Neural progenitor cell (in vitro differentiated cells): ENCODE data around the gene MAVS. TPM values are rescaled to one million over a fixed set of nuclear protein-coding genes. Genes with fewer than 3 reads are reported as not detected.
A peak's percentile ranks its signal among the peaks of the same experiment; 100 is the strongest.

Source experiments
- DNase-seq: peaks from one replicate; pipeline ENCODE4 v3.0.0-alpha.2; 2016; ENCODE audit warnings: low spot score
- H2AFZ ChIP-seq: fragments of 200-600 bp; sonication (generic); replicated peaks from 2 replicates; pipeline ENCODE4 v1.6.1; 2016; ENCODE audit warnings: antibody characterized with exemption
- H3F3A ChIP-seq: fragments of 200-600 bp; sonication (generic); 2 replicates; pipeline ENCODE4 v1.6.1; 2016; ENCODE audit warnings: antibody characterized with exemption, low read depth
- H3K27ac ChIP-seq: fragments of 200-600 bp; sonication (generic); 2 replicates; pipeline ENCODE4 v1.5.1; 2016; ENCODE audit warnings: mild to moderate bottlenecking
- H3K27me3 ChIP-seq: fragments of 200-600 bp; sonication (generic); 2 replicates; pipeline ENCODE4 v1.6.1; 2016; ENCODE audit warnings: mild to moderate bottlenecking, moderate library complexity
- H3K36me3 ChIP-seq: fragments of 200-600 bp; sonication (generic); 2 replicates; pipeline ENCODE4 v1.5.1; 2016
- H3K4me1 ChIP-seq: fragments of 200-600 bp; sonication (generic); 2 replicates; pipeline ENCODE4 v1.6.1; 2016; ENCODE audit warnings: mixed run types
- H3K4me2 ChIP-seq: fragments of 200-600 bp; sonication (generic); 2 replicates; pipeline ENCODE4 v1.6.1; 2016
- H3K4me3 ChIP-seq: fragments of 200-600 bp; sonication (generic); 2 replicates; pipeline ENCODE4 v1.5.1; 2016
- H3K79me2 ChIP-seq: fragments of 200-600 bp; sonication (generic); 2 replicates; pipeline ENCODE4 v1.6.1; 2016; ENCODE audit warnings: low read depth
- H3K9ac ChIP-seq: fragments of 200-600 bp; sonication (generic); 2 replicates; pipeline ENCODE4 v1.6.1; 2016
- H3K9me3 ChIP-seq: fragments of 200-600 bp; sonication (generic); 2 replicates; pipeline ENCODE4 v1.5.1; 2016; ENCODE audit warnings: low read depth
- H4K20me1 ChIP-seq: fragments of 200-600 bp; sonication (generic); 2 replicates; pipeline ENCODE4 v1.6.1; 2016; ENCODE audit warnings: low read depth
- H3K27ac Mint-ChIP-seq: 3 replicates; pipeline ENCODE4 v1.8.0; 2021; ENCODE audit warnings: mixed read lengths
- H3K27me3 Mint-ChIP-seq: 2 replicates; pipeline ENCODE4 v1.8.0; 2022; ENCODE audit warnings: low read depth, mild to moderate bottlenecking, inconsistent platforms, moderate library complexity, mixed read lengths; ENCODE audit not compliant: insufficient read depth
- H3K36me3 Mint-ChIP-seq: 3 replicates; pipeline ENCODE4 v1.8.0; 2021; ENCODE audit warnings: mixed read lengths
- H3K4me1 Mint-ChIP-seq: 3 replicates; pipeline ENCODE4 v1.8.0; 2021; ENCODE audit warnings: mixed read lengths
- H3K4me3 Mint-ChIP-seq: 3 replicates; pipeline ENCODE4 v1.8.0; 2021; ENCODE audit warnings: mild to moderate bottlenecking, moderate library complexity, mixed read lengths
- H3K9me3 Mint-ChIP-seq: 3 replicates; pipeline ENCODE4 v1.8.0; 2020; ENCODE audit warnings: mixed read lengths
- CTCF ChIP-seq: fragments of 200-600 bp; sonication (generic); IDR thresholded peaks from 2 replicates; pipeline ENCODE4 v1.5.1; 2017; ENCODE audit warnings: antibody characterized with exemption, mild to moderate bottlenecking
- EZH2 ChIP-seq: fragments of 200-600 bp; sonication (generic); IDR thresholded peaks from 2 replicates; pipeline ENCODE4 v1.6.1; 2017; ENCODE audit warnings: antibody characterized with exemption, mild to moderate bottlenecking, moderate library complexity
- EZH2phosphoT487 ChIP-seq: fragments of 200-600 bp; sonication (generic); IDR thresholded peaks from 2 replicates; pipeline ENCODE4 v1.6.1; 2017; ENCODE audit warnings: antibody characterized with exemption
- total RNA-seq: library from RNA; depleted of rRNA; stranded (reverse); fragments of >200 nt; gene quantifications from 2 replicates; pipeline ENCODE4 v1.2.3, GENCODE V29; 2015; ENCODE audit warnings: low replicate concordance

Gene MAVS
- total RNA-seq, 1 donor from 2014 or later, result 14.1 TPM

- peaks cover 13% of the 10 kb centered on the region for H3K27me3 Mint-ChIP-seq
- no peaks in the 10 kb centered on the region for H3K9me3 ChIP-seq
- TF ChIP-seq EZH2phosphoT487 (no peak), CTCF (no peak), EZH2 (no peak)
- H3K27ac Mint-ChIP-seq, result no peak overlapping the region
- H4K20me1 ChIP-seq, result peaks cover 11% of the 10 kb centered on the region
- DNase-seq, result no peak
- H3K4me2 ChIP-seq, result no peak overlapping the region
- no peak overlapping the region for H3K4me3 ChIP-seq
- H3K79me2 ChIP-seq, result peaks cover 43% of the 10 kb centered on the region
- no peak overlapping the region for H2AFZ ChIP-seq
- H3K4me1 Mint-ChIP-seq, result peaks cover 23% of the 10 kb centered on the region
- no peak overlapping the region for H3K27ac ChIP-seq
- no peaks in the 10 kb centered on the region for H3K9me3 Mint-ChIP-seq
- H3K36me3 Mint-ChIP-seq, result peaks cover 29% of the 10 kb centered on the region
- H3K4me1 ChIP-seq, result peaks cover 11% of the 10 kb centered on the region
- peaks cover 15% of the 10 kb centered on the region for H3F3A ChIP-seq
- H3K9ac ChIP-seq, result no peak overlapping the region
- no peaks in the 10 kb centered on the region for H3K27me3 ChIP-seq
- no peak overlapping the region for H3K4me3 Mint-ChIP-seq
- no peaks in the 10 kb centered on the region for H3K36me3 ChIP-seq
These were observed 39.1 kb downstream of the MAVS start for GRCh38 chr20:3885715-3886114.

- peaks cover 26% of the 10 kb centered on the region for H3K4me1 ChIP-seq
- Mint-ChIP-seq H3K4me1 (peaks cover 39% of the 10 kb centered on the region), H3K4me3 (peak overlapping the region; percentile 95), H3K27ac (peak overlapping the region; percentile 99), H3K9me3 (no peaks in the 10 kb centered on the region), H3K27me3 (peaks cover 11% of the 10 kb centered on the region), H3K36me3 (peaks cover 36% of the 10 kb centered on the region)
- peaks cover 15% of the 10 kb centered on the region for H3F3A ChIP-seq
- no peaks in the 10 kb centered on the region for H3K36me3 ChIP-seq
- H2AFZ ChIP-seq, result no peak overlapping the region
- H3K27ac ChIP-seq, result no peak overlapping the region
- peaks cover 34% of the 10 kb centered on the region for H4K20me1 ChIP-seq
- peak overlapping the region; percentile 73 for H3K4me2 ChIP-seq
- H3K9me3 ChIP-seq, result no peaks in the 10 kb centered on the region
- H3K27me3 ChIP-seq, result no peaks in the 10 kb centered on the region
- TF ChIP-seq EZH2phosphoT487, result no peak
- no peak for TF ChIP-seq EZH2
- no peak for TF ChIP-seq CTCF
- peaks cover 66% of the 10 kb centered on the region for H3K79me2 ChIP-seq
- DNase-seq, result peak; percentile 28
- H3K4me3 ChIP-seq, result peak overlapping the region; percentile 92
- H3K9ac ChIP-seq, result no peak overlapping the region
These were observed 41.4 kb downstream of the MAVS start for GRCh38 chr20:3887876-3888620.

GRCh38 chr20:3888622-3889488, 42.2 kb downstream of the MAVS start, which contains the start of gene PANK2:
TSS of gene PANK2 (plus strand) at chr20:3889387.
- Mint-ChIP-seq H3K27me3 (peaks cover 11% of the 10 kb centered on the region), H3K27ac (peak within 1 kb of the TSS; percentile 99), H3K36me3 (peaks cover 40% of the 10 kb centered on the region), H3K4me3 (peak within 1 kb of the TSS; percentile 98), H3K4me1 (peaks cover 44% of the 10 kb centered on the region), H3K9me3 (no peaks in the 10 kb centered on the region)
- peak; percentile 100 for DNase-seq
- H3K4me3 ChIP-seq, result peak within 1 kb of the TSS; percentile 92
- H4K20me1 ChIP-seq, result peaks cover 43% of the 10 kb centered on the region
- peak within 1 kb of the TSS; percentile 94 for H3K27ac ChIP-seq
- H2AFZ ChIP-seq, result no peak within 1 kb of the TSS
- TF ChIP-seq EZH2phosphoT487 (no peak), EZH2 (no peak), CTCF (peak; percentile 36)
- peak within 1 kb of the TSS; percentile 98 for H3K4me2 ChIP-seq
- peaks cover 74% of the 10 kb centered on the region for H3K79me2 ChIP-seq
- no peaks in the 10 kb centered on the region for H3K9me3 ChIP-seq
- H3F3A ChIP-seq, result peaks cover 15% of the 10 kb centered on the region
- peak within 1 kb of the TSS; percentile 69 for H3K9ac ChIP-seq
- H3K27me3 ChIP-seq, result no peaks in the 10 kb centered on the region
- H3K36me3 ChIP-seq, result no peaks in the 10 kb centered on the region
- H3K4me1 ChIP-seq, result peaks cover 26% of the 10 kb centered on the region
